Neuron (in vitro differentiated cells): Measurements from ENCODE around the gene SYNM.

Source experiments
- H2AFZ ChIP-seq: one replicate; pipeline ENCODE4 v1.6.1; 2013; ENCODE audit warnings: low read depth, mild to moderate bottlenecking, inconsistent platforms, low read length, moderate library complexity
- H3K27me3 ChIP-seq: one replicate; pipeline ENCODE4 v1.6.1; 2013; ENCODE audit warnings: low read length; ENCODE audit not compliant: insufficient read depth
- H3K36me3 ChIP-seq: one replicate; pipeline ENCODE4 v1.6.1; 2013; ENCODE audit warnings: low read length; ENCODE audit not compliant: insufficient read depth
- H3K4me1 ChIP-seq: one replicate; pipeline ENCODE4 v1.6.1; 2013; ENCODE audit warnings: low read length; ENCODE audit not compliant: insufficient read depth
- H3K4me3 ChIP-seq: 2 replicates; pipeline ENCODE4 v1.5.1; 2013; ENCODE audit warnings: mild to moderate bottlenecking, low read length, moderate library complexity
- H3K9me3 ChIP-seq: one replicate; pipeline ENCODE4 v1.6.1; 2013; ENCODE audit warnings: low read length

Gene SYNM

DNA sequence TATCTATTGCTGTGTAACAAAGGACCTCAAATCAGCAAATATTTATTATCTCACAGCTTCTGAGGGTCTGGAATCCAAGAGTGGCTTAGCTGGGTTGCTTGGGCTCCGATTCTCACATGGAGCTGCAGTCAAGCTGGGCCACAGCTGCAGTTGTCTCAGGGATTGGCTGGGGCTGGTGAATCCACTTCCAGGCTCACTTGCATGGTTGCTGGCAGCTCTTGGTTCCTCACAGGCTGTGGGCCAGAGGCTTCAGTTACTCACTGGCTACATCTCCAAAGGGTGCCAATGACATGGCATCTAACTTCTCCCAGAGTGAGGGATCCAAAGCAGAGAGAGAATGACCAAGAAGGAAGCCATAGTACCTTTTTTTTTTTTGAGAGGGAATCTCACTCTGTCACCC lies 13.9 kb upstream of the SYNM start:
- Histone ChIP-seq H3K4me3 (no peak overlapping the region), H3K36me3 (no peaks in the 10 kb centered on the region)

DNA sequence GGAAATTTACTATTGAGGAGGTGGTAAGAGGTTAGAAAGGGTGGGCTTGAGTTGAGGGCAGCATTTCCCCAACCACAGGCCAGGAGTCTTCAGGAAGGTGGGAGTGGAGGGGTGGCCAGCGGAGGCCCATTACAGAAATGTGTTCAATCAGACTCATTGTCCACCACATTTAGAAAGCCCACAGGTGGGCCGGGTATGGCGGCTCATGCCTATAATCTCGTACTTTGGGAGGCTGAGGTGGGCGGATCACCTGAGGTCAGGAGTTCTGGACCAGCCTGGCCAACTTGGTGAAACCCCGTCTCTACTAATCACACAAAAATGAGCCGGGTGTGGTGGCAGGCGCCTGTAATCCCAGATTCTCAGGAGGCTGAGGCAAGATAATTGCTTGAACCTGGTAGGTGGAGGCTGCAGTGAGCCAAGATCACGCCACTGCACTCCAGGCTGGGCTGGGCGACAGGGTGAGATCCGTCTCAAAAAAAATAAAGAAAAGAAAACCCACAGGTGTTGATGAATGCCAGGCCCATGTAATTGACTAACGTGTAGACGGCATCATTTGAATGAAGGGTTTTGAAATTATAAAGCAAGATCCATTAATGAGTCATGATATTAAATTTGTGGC lies 12.2 kb upstream of the SYNM start:
- Histone ChIP-seq H3K36me3 (no peaks in the 10 kb centered on the region), H3K4me1 (no peaks in the 10 kb centered on the region), H3K4me3 (no peak overlapping the region)

More for the DNA sequence above, 13.9 kb upstream of the SYNM start:
- Histone ChIP-seq H3K4me1 (no peaks in the 10 kb centered on the region), H3K27me3 (no peaks in the 10 kb centered on the region), H3K9me3 (no peaks in the 10 kb centered on the region), H2AFZ (no peak overlapping the region)

DNA sequence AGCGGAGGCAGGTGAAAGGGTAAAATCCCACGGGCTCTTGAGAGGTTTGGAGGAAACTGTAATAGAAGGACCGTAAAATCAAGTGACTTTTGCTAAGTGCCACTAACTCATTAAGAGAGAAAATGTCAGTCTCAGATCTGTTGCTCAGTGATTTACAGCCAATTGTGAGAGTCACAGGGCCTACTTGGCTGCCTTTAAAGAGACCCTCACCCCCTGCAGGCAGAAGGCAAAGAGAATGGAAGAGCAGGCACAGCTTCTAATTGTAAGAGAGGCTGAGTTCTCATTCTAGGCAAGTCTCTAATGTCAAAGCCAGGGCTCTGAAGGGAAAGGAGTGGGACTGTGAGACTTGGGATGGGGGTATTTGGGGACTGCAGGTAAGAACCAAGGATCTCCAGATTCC lies 9.3 kb upstream of the SYNM start:
- H3K27me3 ChIP-seq: peaks cover 20% of the 10 kb centered on the region
- no peak overlapping the region for H2AFZ ChIP-seq
- no peaks in the 10 kb centered on the region for H3K36me3 ChIP-seq
- no peaks in the 10 kb centered on the region for H3K9me3 ChIP-seq
- H3K4me3 ChIP-seq: no peak overlapping the region
- peaks cover 5% of the 10 kb centered on the region for H3K4me1 ChIP-seq

More for the DNA sequence above, 12.2 kb upstream of the SYNM start:
- Histone ChIP-seq H2AFZ (no peak overlapping the region), H3K9me3 (no peaks in the 10 kb centered on the region), H3K27me3 (peaks cover 3% of the 10 kb centered on the region)

DNA sequence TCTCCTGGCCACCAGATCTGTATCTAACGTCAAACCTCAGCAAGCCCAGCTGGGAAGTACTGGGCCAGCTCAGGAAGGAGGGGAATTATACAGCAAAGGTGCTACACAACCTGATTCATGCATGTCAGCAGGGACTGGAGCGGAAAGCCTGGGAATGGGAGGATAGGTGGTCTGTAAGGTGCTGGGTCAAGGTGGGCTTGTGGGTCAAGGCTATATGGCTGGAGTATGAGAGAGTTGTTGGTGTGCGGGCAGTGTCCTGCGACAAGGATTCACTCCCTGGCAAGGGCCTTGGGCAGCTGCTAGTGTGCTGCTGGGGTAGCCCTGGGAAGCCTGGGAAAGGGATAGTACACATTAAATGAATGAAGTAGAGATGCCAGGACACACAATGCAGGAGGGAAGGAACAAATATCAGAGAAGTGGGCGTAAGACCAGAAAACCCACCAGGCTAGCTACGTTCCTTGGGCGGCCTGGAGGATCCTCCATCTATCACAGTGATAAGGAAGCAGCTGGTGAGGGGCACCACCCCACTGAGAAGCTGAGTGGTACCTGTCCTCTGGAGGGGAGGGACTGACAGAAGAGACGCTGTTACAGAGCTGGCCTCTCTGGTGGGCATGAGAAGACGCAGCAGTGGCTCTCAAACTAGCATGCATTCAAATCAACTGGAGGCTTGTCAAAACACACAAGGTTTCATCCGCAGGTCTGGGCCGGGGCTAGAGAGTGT lies 8.5 kb upstream of the SYNM start:
- no peak overlapping the region for H3K4me3 ChIP-seq
- peaks cover 20% of the 10 kb centered on the region for H3K27me3 ChIP-seq
- H3K36me3 ChIP-seq: no peaks in the 10 kb centered on the region
- peaks cover 5% of the 10 kb centered on the region for H3K4me1 ChIP-seq
- no peaks in the 10 kb centered on the region for H3K9me3 ChIP-seq
- H2AFZ ChIP-seq: no peak overlapping the region

DNA sequence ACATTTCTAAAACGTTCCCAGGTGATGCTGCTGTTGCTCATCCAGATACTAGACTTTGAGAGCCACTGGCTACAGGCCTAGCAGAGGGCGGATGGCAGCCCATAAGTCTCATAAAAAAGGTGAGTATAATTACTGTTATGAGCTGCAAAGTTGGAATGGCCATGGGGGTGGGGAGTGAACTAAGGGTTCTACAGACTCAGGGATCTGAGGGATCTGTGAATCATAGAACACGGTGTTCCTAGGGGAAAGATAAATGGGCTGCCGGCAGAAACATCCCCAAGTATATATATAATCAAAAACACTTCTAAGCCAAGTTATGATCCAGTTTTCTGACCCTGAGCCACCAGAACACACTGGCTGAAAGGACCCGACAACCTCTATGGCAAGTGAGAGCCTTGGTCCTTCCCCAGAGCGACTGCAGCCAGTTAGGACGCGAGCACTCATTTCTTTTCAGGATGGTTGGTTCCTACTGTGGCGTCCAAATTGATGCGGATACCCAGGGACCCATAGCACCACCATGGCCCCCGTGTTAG lies 7.9 kb upstream of the SYNM start:
- Histone ChIP-seq H3K4me1 (peaks cover 5% of the 10 kb centered on the region), H3K4me3 (no peak overlapping the region), H3K27me3 (peaks cover 20% of the 10 kb centered on the region), H3K36me3 (no peaks in the 10 kb centered on the region), H2AFZ (no peak overlapping the region), H3K9me3 (no peaks in the 10 kb centered on the region)

DNA sequence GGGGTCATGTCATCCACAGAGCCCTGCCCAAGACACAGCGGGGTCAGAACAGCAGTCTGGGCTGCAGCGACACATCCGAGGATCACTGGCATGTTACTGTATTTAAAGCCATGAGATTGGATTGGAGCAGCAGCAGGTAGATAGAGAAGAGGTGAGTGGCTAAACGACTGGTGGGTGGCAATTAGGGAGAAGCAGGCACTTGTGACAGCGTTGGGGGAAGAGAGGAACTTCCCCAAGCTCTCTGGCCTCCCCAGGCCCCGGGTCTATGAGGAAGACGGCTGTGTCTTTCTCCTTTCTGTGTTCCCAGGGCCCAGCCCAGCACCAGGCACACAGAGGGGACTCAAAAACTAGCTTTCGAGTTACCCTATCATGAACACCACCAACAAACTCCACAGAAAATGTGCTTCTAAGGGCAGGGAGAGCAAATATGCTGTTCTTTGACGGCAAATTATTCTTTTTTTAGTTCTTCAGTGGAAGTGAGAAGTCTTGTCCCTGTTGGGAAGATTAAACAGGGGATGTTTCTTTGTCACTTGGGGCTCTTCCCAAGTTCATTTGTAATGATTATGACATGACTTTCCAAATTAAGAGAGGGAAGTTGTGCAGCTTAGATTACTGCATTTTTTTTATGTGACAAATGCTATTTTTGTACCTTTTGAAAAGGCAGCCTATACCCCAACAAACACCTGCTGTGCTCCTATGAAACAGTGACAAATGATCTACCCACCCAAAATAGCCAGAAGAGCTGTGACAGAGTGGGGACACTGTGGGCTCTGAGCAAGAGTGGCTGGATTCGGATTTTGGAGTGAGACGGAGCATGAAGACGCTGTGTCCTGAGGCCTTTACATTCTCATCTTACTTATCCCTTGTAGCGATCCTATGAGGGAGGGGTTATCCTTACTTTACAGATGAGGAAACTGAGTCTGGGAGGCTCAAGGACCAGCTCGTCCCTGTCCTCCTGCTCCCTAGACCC lies 7.2 kb upstream of the SYNM start:
- H3K4me3 ChIP-seq: no peak overlapping the region
- H3K27me3 ChIP-seq: peaks cover 20% of the 10 kb centered on the region
- no peak overlapping the region for H2AFZ ChIP-seq
- H3K9me3 ChIP-seq: no peaks in the 10 kb centered on the region
- H3K36me3 ChIP-seq: no peaks in the 10 kb centered on the region
- peaks cover 5% of the 10 kb centered on the region for H3K4me1 ChIP-seq

DNA sequence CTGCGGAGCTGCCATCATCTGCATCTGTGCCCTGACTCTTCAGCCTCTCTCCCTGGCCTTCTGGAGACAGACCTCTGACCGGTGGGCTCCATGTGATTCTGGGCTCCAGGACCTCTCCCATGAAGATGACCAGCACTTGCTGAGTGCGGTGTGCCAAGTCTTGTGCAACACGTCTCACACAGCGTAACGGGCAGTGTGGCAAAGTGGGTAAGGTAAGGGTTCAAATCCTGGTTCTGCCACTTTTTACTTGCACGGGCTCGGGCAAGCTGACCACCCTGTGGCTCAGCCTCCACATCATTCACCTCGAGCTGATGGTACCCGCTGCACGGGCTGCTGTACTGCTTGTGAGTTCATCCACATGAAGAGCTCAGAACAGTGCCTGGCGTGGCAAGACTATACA lies 6.5 kb upstream of the SYNM start:
- Histone ChIP-seq H3K9me3 (no peaks in the 10 kb centered on the region), H3K27me3 (peaks cover 20% of the 10 kb centered on the region)

DNA sequence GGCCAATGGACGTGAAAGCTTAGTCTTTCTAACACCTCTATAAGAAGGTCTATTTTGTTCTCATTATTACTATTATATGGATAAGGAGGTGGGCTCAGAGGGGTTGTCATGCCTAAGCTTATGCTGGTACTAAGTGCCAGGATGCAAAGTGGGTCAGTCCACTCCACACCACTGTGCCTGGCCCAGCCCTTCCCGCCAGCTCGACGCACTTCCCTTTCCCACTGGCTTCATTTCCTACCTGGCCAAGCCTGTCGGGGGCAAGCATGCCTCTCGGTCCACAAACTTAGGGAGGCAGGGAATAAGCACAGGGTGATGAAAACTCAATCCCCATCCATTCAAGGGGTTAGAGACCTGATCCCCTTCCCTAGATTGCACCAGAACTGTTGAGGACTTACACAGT lies 5.9 kb upstream of the SYNM start:
- no peaks in the 10 kb centered on the region for H3K9me3 ChIP-seq
- H3K4me3 ChIP-seq: no peak overlapping the region
- H3K36me3 ChIP-seq: no peaks in the 10 kb centered on the region
- peaks cover 20% of the 10 kb centered on the region for H3K27me3 ChIP-seq
- no peak overlapping the region for H2AFZ ChIP-seq
- peaks cover 7% of the 10 kb centered on the region for H3K4me1 ChIP-seq

More for the DNA sequence above, 6.5 kb upstream of the SYNM start:
- H2AFZ ChIP-seq: no peak overlapping the region
- no peak overlapping the region for H3K4me3 ChIP-seq
- H3K36me3 ChIP-seq: no peaks in the 10 kb centered on the region
- peaks cover 7% of the 10 kb centered on the region for H3K4me1 ChIP-seq

DNA sequence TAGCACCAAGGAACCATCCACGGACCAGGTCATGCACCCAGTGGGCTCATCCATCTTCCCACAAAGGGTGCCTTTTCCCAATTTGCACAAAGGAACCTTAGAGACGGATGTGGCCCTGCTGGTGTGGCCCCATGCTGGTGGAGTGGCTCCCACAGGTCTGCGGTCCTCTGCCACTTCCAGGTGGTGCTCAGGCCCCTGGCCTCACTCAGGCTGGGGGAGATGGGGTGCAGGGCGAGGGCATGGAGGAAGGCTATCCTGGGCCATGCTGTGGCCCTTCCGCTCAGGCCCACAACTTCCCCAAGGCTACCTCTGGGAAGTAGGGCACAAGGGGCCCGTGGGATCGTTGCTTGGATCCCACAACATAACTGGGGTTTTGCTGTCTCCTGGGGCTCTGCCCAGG lies 5.2 kb upstream of the SYNM start:
- H3K4me3 ChIP-seq: no peak overlapping the region
- H2AFZ ChIP-seq: no peak overlapping the region
- peaks cover 20% of the 10 kb centered on the region for H3K27me3 ChIP-seq
- H3K36me3 ChIP-seq: no peaks in the 10 kb centered on the region
- peaks cover 7% of the 10 kb centered on the region for H3K4me1 ChIP-seq
- H3K9me3 ChIP-seq: no peaks in the 10 kb centered on the region

DNA sequence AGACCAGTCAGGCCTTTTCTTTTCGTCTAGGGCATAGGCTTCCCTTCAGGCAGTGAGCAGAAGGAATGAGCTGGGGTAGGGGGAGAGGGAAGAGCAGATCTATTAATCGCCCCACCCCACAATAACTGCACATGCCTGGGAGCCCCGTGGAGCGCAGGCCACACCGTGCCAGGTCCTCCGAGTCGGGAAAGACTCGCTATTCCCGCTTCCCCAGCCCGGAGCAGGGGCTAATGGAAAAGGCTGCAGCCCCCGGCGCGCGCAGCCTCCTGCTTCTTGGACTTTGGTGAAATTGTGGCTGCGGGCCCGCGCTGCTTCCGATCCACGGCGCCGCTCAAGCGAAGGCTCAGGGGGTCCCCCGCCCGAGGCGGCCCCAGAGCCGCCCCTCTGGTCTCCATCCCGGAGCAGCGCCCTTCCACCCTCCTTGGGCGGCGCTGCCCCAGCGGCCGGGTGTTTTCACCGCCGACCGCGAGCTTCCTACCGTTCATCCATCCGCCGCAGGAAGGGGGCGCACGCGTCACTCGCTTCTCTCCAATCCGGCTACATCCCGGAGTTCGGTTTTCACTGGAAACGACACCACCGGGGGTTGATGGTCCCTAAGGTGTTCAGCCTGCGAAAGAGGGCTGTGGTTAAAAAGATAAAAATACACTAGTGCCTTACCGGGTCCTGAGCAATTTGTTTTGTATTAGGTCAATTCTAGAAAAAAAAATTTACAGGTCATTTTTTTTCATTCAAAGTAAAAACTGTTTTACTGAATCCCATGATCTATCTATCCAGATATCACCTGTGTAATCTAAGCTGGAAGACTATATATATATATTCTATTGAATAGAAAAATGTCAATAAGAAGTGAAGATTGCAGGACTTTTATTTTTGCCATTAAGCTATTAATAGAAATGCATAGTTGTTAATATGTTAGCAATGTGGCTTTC lies 4.4 kb upstream of the SYNM start:
- Histone ChIP-seq H2AFZ (peak overlapping the region; percentile 98), H3K9me3 (no peaks in the 10 kb centered on the region), H3K4me3 (peak overlapping the region; percentile 37), H3K36me3 (no peaks in the 10 kb centered on the region), H3K4me1 (peaks cover 7% of the 10 kb centered on the region), H3K27me3 (peaks cover 20% of the 10 kb centered on the region)

DNA sequence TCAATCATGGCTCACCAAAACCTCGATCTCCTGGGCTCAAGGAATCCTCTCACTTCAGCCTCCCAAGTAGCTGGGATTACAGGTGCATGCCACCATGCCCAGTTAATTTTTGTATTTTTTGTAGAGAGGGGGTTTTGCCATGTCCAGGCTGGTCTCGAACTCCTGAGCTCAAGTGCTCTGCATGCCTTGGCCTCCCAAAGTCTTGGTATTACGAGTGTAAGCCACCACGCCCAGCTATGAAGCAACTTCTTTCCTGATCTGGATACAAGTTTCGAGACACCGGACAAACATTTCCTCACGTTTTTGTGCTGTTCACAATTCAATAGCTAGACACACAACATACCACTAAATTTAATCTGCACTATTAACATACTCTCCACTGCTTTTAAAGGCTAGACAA lies 3.4 kb upstream of the SYNM start:
- Histone ChIP-seq H2AFZ (no peak overlapping the region), H3K9me3 (no peaks in the 10 kb centered on the region), H3K4me3 (no peak overlapping the region), H3K4me1 (peaks cover 7% of the 10 kb centered on the region), H3K27me3 (peaks cover 19% of the 10 kb centered on the region), H3K36me3 (no peaks in the 10 kb centered on the region)
